ENCODE results near the gene ABL2. TPM values are rescaled to one million over a fixed set of nuclear protein-coding genes. Genes with fewer than 3 reads are reported as not detected.
"Not testable (repeated sequence)": the region's sequence is repeated elsewhere in the genome, so short reads cannot be mapped to it uniquely, and the experiment has no call there.

ABL2 gene
- total RNA-seq = 43.2 and 60.3 TPM in 2 replicates
- polyA plus RNA-seq (2012) = 24.8 TPM

DNA sequence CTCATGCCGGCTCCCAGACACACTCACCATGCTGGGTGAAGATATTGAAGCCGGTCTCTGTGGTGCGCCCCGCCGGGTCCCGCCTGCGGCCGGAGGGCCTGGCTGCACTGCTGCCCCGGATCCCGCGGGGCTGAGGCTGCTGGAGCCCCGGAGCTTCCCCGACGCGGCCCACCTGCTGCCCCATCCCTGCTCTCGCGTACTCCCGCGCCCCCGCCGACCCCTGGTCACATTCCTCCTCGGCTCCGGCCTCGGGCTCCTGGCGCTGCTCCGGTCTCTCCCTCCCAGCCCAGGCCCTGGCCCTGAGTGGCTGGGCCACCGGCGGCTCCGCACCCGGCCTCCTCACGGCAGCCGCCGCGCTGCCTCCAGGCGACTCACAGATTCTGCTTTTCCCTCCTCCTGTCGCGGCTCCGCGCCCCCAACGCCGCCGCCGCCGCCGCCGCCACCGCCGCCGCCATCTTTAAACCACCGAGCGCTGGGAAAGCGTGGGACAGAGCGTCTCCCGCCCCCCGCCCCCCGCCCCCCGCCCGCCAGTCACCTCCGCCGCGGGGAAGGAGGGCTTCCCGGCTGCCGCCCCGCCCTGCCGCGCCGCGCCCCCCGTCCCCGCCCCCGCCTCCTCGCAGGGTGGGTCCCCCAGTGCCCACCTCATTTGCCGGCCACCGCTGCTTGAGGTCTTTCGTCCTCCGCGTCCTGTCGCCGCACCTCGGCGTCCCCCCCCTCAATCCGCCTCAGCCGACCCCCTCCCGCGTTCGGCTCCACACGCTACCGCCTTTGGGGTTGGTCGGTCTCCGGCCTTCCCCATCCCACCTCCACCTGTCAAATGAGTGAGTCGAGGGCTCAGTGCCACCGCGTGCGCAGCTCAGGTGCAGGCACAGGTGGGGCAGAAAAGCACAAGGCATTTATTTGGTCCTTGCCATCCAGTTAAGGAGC lies at the start of gene ABL2:
TSS of gene ABL2 (minus strand) at position 464 of the 927 bp plus-strand sequence. CDS start at position 184, 280 bp downstream.
- DNase-seq (ENCODE audit: low read depth) = peak; percentile 58

DNA sequence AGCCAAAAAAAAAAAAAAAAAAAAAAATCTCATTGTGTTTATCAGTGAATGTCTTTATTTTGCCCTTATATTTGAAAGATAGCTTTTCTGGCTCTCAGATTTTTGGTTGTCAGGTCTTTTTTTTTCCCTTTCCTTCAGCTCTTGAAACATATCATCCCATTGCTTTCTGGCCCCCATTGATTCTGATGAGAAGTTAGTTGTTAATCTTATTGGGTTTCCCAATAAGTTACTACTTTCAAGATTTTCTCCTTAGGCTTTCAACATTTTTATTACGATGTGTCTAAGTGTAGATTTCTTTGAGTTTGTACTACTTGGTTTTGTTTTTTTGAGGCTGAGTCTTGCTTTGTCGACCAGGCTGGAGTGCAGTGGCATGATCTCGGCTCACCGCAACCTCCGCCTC lies 49.4 kb upstream of the ABL2 start:
- no peak for DNase-seq (ENCODE audit: low read depth)

DNA sequence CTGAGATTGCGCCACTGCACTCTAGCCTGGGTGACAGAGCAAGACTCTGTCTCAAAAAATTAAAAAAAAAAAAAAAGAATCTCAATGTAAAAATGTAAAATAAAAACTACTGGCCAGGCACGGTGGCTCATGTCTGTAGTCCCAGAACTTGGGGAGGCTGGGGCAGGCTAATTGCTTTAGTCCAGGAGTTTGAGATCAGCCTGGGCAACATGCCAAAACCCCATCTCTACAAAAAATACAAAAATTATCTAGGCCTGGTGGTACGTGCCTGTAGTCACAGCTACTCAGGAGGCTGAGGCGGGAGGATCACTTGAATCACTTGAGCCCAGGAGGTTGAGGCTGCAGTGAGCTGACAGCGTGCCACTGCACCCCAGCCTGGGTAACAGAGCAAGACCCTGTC lies 44.9 kb upstream of the ABL2 start:
- not testable (repeated sequence) for DNase-seq (ENCODE audit: low read depth)

DNA sequence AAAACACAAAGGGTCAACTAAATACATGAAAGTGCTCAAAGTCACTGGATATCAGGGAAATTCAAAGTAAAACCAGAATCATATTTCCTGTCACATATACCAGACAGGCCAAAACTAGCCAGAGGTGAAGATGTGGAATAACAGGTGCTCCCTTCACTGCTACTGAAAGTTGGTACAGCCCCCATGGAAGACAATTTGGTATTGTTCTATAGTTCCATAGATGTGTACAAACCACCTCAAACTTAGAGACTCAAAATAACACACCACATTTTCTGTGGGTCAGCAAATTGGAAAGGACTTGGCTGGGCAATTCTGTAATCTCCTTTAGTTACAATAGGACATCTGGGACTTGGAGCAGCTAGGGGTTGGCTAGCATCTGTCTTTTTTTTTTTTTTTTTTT lies 39.6 kb upstream of the ABL2 start:
- DNase-seq (ENCODE audit: low read depth) = peak; percentile 4

- DNase-seq (ENCODE audit: low read depth) = no peak
Observed at GRCh38 chr1:179264507-179264906, 35.0 kb upstream of the ABL2 start.

DNA sequence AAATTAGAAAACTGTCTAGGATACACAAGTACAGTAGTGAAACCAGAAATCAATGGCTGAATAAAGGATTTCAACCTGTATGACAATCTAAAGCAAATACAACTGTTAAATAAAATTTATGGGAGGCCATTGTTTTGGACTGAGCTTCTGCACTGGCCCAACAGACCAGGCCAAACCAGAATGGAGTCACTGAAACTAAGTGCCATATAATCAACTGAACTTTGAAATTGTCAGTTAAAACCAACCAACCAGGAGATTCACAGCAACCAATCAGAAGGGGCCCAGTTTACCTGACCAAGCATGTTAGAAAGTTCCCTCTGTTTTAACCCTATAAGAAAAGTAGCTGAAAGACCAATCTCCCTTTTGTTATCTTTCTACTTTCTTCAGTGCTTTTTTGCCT lies 33.6 kb upstream of the ABL2 start:
- no peak for DNase-seq (ENCODE audit: low read depth)

DNA sequence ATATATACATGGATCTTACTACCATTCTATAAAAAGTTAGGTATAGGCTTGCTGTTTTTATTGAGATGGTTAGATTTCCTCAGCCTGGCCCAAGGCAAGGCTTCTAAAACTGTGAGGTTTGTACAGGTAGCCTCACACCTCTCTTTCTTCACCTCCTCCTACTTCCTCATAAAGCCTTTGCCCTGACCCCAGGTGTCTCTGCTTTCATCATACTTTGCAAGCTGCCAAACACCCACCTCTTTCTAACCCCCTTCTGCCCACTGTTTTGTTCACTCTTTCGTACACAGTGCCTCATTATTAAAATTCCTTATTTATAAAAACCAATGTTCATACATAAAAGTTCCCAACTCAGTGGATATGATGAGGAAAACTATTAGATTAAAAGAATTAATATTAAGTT lies 32.7 kb upstream of the ABL2 start:
- DNase-seq (ENCODE audit: low read depth) = no peak

GRCh38 chr1:179253286-179253972 lies 24.0 kb upstream of the ABL2 start:
- DNase-seq (ENCODE audit: low read depth) = no peak

GRCh38 chr1:179252606-179253005 lies 23.1 kb upstream of the ABL2 start:
- no peak for DNase-seq (ENCODE audit: low read depth)

DNA sequence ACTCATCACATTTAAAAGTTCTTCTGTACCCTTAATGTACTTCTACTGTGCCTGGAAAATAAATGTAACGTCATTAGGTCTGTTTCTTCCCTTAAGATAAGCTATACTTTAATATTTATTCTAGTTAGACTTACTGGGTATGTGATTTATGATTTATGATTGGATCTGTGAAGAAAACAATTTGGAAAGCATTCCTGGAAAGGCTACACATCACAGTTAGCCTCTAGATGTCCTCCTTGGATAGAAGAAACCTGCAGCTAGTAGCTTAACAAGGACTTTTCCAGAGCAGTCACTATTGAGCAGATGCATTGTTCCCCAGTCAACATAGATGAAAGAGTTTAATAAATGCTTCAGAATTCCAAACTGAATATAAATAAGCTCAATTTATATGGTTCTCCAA lies 22.2 kb upstream of the ABL2 start:
- DNase-seq (ENCODE audit: low read depth) = peak; percentile 56

GRCh38 chr1:179247923-179248322 lies 18.4 kb upstream of the ABL2 start:
- DNase-seq (ENCODE audit: low read depth) = no peak

- not testable (repeated sequence) for DNase-seq (ENCODE audit: low read depth)
Observed at GRCh38 chr1:179245426-179245825, 15.9 kb upstream of the ABL2 start.

- DNase-seq (ENCODE audit: low read depth) = no peak
Observed at GRCh38 chr1:179241530-179242097, 12.1 kb upstream of the ABL2 start.

- no peak for DNase-seq (ENCODE audit: low read depth)
Observed at GRCh38 chr1:179237222-179237621, 7.7 kb upstream of the ABL2 start.

- DNase-seq (ENCODE audit: low read depth) = no peak
Observed at GRCh38 chr1:179234863-179235262, 5.4 kb upstream of the ABL2 start.

DNA sequence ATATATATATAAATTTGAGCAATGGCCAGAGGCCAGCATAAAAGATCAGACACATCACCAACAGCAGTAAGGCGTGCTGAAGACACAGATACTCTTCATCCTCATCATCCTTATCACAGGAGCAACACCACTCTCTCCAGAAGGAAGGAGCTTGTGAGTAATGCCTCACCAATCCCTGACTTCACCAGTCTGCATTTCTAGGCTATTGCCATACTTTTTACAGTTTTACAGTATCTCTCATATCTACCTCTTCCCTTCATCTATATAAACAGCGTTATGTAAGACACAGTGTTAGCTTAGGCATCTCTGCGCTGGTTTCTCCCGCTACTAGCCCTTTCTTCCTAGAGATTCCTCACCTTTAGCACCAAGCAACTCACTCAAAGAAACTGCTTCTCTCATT lies 2.4 kb upstream of the ABL2 start:
- DNase-seq (ENCODE audit: low read depth) = no peak

DNA sequence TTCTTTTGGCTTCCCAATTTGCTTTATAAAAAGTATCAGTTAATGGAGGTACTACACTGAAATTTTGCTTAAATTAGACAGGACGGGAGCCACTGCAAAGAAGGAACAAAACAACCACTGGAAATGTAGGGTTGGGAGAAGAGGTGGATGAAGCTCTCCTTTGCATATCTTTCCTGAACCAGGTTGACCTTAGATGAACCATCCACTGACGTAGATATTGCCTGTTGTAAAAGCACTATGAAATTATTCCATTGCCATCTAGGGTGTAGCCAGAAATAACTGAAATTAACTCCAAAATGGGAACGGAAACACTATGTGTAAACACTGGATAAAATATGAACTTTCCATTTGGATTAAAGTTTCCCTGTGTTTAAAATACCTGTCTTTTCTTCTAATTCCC lies 1.2 kb upstream of the ABL2 start:
- no peak for DNase-seq (ENCODE audit: low read depth)

DNA sequence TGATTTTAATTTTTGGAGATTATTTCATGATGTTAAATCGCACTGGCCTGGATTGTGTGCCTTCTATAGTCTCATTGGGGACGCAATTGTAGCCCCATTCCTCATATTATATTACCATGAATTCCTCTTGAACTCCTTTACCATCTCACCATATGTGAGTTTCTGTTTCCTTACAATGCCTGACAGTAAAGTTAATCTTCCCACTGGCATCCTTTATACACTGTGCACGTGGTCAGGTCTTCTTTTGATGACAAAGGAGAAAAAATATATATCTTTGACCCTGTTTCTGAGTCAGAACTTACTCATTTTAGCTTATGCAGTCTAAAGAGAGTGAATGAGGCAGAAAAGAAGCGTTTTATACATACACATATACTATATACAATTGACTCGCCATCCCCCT lies 774 bp upstream of the ABL2 start:
- DNase-seq (ENCODE audit: low read depth) = no peak

DNA sequence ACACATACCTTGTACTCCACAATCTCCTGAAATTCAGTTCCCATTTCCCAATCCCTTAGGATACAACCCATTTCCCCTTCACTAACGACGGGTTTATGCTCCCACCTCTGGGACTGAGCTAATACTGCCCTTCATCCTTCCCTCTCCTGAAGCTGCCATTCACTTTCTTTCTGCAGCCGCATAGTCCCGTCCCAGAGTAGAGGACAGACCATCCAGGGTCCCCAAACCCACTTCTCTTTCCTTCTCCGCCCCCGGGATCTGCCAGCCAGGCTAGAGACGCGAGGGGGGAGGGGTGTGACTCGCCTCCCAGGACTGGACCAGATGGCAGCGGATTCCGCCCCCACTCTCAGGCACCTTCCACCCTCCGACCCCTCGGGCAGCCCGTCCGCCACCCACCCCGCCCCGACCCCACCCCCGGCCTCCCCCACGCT lies 679 bp downstream of the ABL2 start:
- DNase-seq (ENCODE audit: low read depth) = peak; percentile 51

DNA sequence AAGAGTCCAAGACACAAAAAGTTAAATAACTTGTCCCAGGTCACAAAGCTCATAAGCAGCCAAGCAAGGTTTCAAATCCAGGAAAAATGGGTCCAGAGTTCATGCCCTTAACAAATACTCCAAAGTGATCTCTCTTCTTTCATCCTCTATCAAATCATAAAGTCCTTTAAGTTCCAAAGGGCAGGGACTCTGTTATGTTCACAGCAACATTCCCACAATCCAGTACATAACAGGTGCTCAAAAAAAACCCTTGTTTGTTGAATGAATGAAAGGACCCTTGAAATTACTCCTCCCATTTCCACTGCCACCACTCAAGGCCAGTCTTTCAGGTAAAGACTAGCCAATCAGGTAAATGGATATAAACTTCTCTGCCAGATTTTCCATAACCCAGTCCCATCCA lies 2.7 kb downstream of the ABL2 start:
- no peak for DNase-seq (ENCODE audit: low read depth)

- DNase-seq (ENCODE audit: low read depth) = not testable (repeated sequence)
Observed at GRCh38 chr1:179224466-179224865, 5.0 kb downstream of the ABL2 start.

- DNase-seq (ENCODE audit: low read depth) = not testable (repeated sequence)
Observed at GRCh38 chr1:179221121-179221520, 8.4 kb downstream of the ABL2 start.

Data from myocyte (in vitro differentiated cells).